Measurements from ENCODE around the gene ASB12. TPM values are rescaled to one million over a fixed set of nuclear protein-coding genes. Genes with fewer than 3 reads are reported as not detected.

The ASB12 gene
- total and polyA plus RNA-seq, 2 of the 8 experiments (the other 6 are each of a cell fraction or from before 2014, with no cell fraction given) = 1.3 to 1.7 TPM

GRCh38 chrX:64205441-64205734 is 25.0 kb downstream of the ASB12 start, which contains the start of gene AMER1 (continued):
- TF ChIP-seq ATF2 (IDR thresholded peaks at IDR 0.05; ENCODE audit: low read length) (no peak), NANOG (IDR thresholded peaks at IDR 0.05; ENCODE audit: insufficient read depth, low read depth, low read length, poor library complexity, severe bottlenecking) (no peak), SIRT6 (IDR thresholded peaks at IDR 0.05; ENCODE audit: low read length) (no peak), TBP (IDR thresholded peaks at IDR 0.05; ENCODE audit: low read depth, low read length) (0 out of 2 replicates have a peak, but pooled peaks have one; percentile 25), ASH2L (IDR thresholded peaks at IDR 0.05; ENCODE audit: low read length) (peak; percentile 1), POU5F1 (IDR thresholded peaks at IDR 0.05; ENCODE audit: low read depth, low read length) (no peak), POLR2A (IDR thresholded peaks at IDR 0.05; ENCODE audit: control extremely low read depth in 1 of 2, low read depth in 2 of 2, low read length in 2 of 2) (peak; percentile 9 to 34; a peak in 1 of 3 replicates), SP2 (IDR thresholded peaks at IDR 0.05; ENCODE audit: low read length) (no peak), HDAC6 (IDR thresholded peaks at IDR 0.05; ENCODE audit: low read depth, low read length) (no peak), TAF1 (IDR thresholded peaks at IDR 0.05; ENCODE audit: low read depth, low read length) (peak; percentile 32; the same call in 1 of the 2 replicates), SIX5 (IDR thresholded peaks at IDR 0.05; ENCODE audit: low read depth, low read length) (no peak), GABPA (IDR thresholded peaks at IDR 0.05; ENCODE audit: borderline replicate concordance, insufficient read depth, low read length) (no peak), CREB1 (IDR thresholded peaks at IDR 0.05) (no peak), YY1 (IDR thresholded peaks at IDR 0.05; ENCODE audit: low read depth, low read length) (no peak), RXRA (IDR thresholded peaks at IDR 0.05; ENCODE audit: insufficient read depth, low read depth, low read length) (no peak), BCL11A (IDR thresholded peaks at IDR 0.05; ENCODE audit: low read depth in 2 of 2, low read length in 2 of 2) (no peak), RFX5 (IDR thresholded peaks at IDR 0.05; ENCODE audit: borderline replicate concordance, low read depth, low read length) (no peak), FOSL1 (IDR thresholded peaks at IDR 0.05; ENCODE audit: insufficient read depth, low read depth, low read length) (no peak), HDAC2 (IDR thresholded peaks at IDR 0.05; ENCODE audit: borderline replicate concordance in 1 of 2, low read depth in 2 of 2, low read length in 2 of 2) (no peak), USF2 (IDR thresholded peaks at IDR 0.05; ENCODE audit: low read length) (no peak), SP4 (IDR thresholded peaks at IDR 0.05; ENCODE audit: low read length) (no peak), EGR1 (IDR thresholded peaks at IDR 0.05; ENCODE audit: borderline replicate concordance, low read depth, low read length) (no peak), EP300 (IDR thresholded peaks at IDR 0.05; ENCODE audit: borderline replicate concordance in 1 of 2, low read depth in 2 of 2, low read length in 2 of 2) (no peak)
- TF ChIP-seq, protein P1, sequence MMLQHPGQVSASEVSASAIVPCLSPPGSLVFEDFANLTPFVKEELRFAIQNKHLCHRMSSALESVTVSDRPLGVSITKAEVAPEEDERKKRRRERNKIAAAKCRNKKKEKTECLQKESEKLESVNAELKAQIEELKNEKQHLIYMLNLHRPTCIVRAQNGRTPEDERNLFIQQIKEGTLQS (IDR thresholded peaks at IDR 0.05; ENCODE audit: insufficient read depth, low read depth, low read length) = no peak
